ENCODE data around the gene SLC28A1. TPM values are rescaled to one million over a fixed set of nuclear protein-coding genes. Genes with fewer than 3 reads are reported as not detected.
"Not testable (repeated sequence)": the region's sequence is repeated elsewhere in the genome, so short reads cannot be mapped to it uniquely, and the experiment has no call there.

The SLC28A1 gene
- total RNA-seq, 2 experiments from 2014 or later: not detected

- no peak for DNase-seq
- H3K4me1 Mint-ChIP-seq: peaks cover 30% of the 10 kb centered on the region
- ATAC-seq: no peak
- H3K27me3 Mint-ChIP-seq: peaks cover 4% of the 10 kb centered on the region
- CTCF ChIA-PET: interaction anchor here (0.6 to 1.5 kb wide), 3 partner anchors 16 to 314 kb away, joined by 3 to 7 read pairs (median 4); no protein-coding TSS in a partner anchor
- no peaks in the 10 kb centered on the region for H3K9me3 Mint-ChIP-seq (ENCODE audit: low read depth)
- H3K36me3 Mint-ChIP-seq: no peaks in the 10 kb centered on the region
- H3K4me3 Mint-ChIP-seq: no peak overlapping the region
- peak overlapping the region; percentile 38 for H3K27ac Mint-ChIP-seq
Measured at GRCh38 chr15:84911879-84912660, 27.6 kb downstream of the SLC28A1 start.

GRCh38 chr15:84913360-84913723, 28.9 kb downstream of the SLC28A1 start:
- DNase-seq: no peak
- Mint-ChIP-seq H3K27me3 (peaks cover 7% of the 10 kb centered on the region), H3K9me3 (ENCODE audit: low read depth) (no peaks in the 10 kb centered on the region), H3K27ac (no peak overlapping the region), H3K36me3 (no peaks in the 10 kb centered on the region), H3K4me1 (peaks cover 30% of the 10 kb centered on the region), H3K4me3 (no peak overlapping the region)
- CTCF ChIA-PET: interaction anchor here (1.5 kb wide), 1 partner anchor 15 kb away, joined by 7 read pairs; no protein-coding TSS in a partner anchor
- no peak for ATAC-seq

GRCh38 chr15:84914351-84914750, 29.9 kb downstream of the SLC28A1 start:
- ATAC-seq: no peak
- CTCF ChIA-PET: interaction anchor here (1.5 to 2.0 kb wide), 2 partner anchors 12 to 14 kb away, joined by 3 to 5 read pairs; no protein-coding TSS in a partner anchor
- H3K36me3 Mint-ChIP-seq: no peaks in the 10 kb centered on the region
- no peak overlapping the region for H3K27ac Mint-ChIP-seq
- H3K27me3 Mint-ChIP-seq: peaks cover 10% of the 10 kb centered on the region
- no peaks in the 10 kb centered on the region for H3K9me3 Mint-ChIP-seq (ENCODE audit: low read depth)
- H3K4me1 Mint-ChIP-seq: peaks cover 30% of the 10 kb centered on the region
- H3K4me3 Mint-ChIP-seq: no peak overlapping the region
- DNase-seq: no peak

- H3K4me3 Mint-ChIP-seq: peak overlapping the region; percentile 54
- CTCF ChIA-PET: interaction anchor here (1.5 to 2.0 kb wide), 2 partner anchors 11 to 13 kb away, joined by 3 to 5 read pairs; no protein-coding TSS in a partner anchor
- H3K36me3 Mint-ChIP-seq: no peaks in the 10 kb centered on the region
- ATAC-seq: peak; percentile 98
- no peaks in the 10 kb centered on the region for H3K9me3 Mint-ChIP-seq (ENCODE audit: low read depth)
- peak; percentile 88 for DNase-seq
- peak overlapping the region; percentile 80 for H3K27ac Mint-ChIP-seq
- H3K27me3 Mint-ChIP-seq: peaks cover 10% of the 10 kb centered on the region
- peaks cover 30% of the 10 kb centered on the region for H3K4me1 Mint-ChIP-seq
Measured at GRCh38 chr15:84914909-84915605, 30.6 kb downstream of the SLC28A1 start.

GRCh38 chr15:84915606-84915958, 31.1 kb downstream of the SLC28A1 start:
- H3K27me3 Mint-ChIP-seq: peaks cover 10% of the 10 kb centered on the region
- H3K4me3 Mint-ChIP-seq: peak overlapping the region; percentile 27
- H3K27ac Mint-ChIP-seq: peak overlapping the region; percentile 64
- DNase-seq (no peak), ATAC-seq (no peak)
- no peaks in the 10 kb centered on the region for H3K36me3 Mint-ChIP-seq
- peaks cover 30% of the 10 kb centered on the region for H3K4me1 Mint-ChIP-seq
- CTCF ChIA-PET: interaction anchor here (2.0 kb wide), 1 partner anchor 11 kb away, joined by 5 read pairs; no protein-coding TSS in a partner anchor
- no peaks in the 10 kb centered on the region for H3K9me3 Mint-ChIP-seq (ENCODE audit: low read depth)

GRCh38 chr15:84917452-84917851, 33.0 kb downstream of the SLC28A1 start:
- no peak overlapping the region for H3K4me3 Mint-ChIP-seq
- H3K4me1 Mint-ChIP-seq: peaks cover 19% of the 10 kb centered on the region
- DNase-seq: no peak
- ATAC-seq: no peak
- H3K27me3 Mint-ChIP-seq: peaks cover 10% of the 10 kb centered on the region
- no peak overlapping the region for H3K27ac Mint-ChIP-seq
- CTCF ChIA-PET: interaction anchor here (0.9 kb wide), 1 partner anchor 10 kb away, joined by 4 read pairs; no protein-coding TSS in a partner anchor
- H3K9me3 Mint-ChIP-seq (ENCODE audit: low read depth): no peaks in the 10 kb centered on the region
- no peaks in the 10 kb centered on the region for H3K36me3 Mint-ChIP-seq

- no peak overlapping the region for H3K4me3 Mint-ChIP-seq
- H3K27ac Mint-ChIP-seq: no peak overlapping the region
- DNase-seq (no peak), ATAC-seq (no peak)
- peaks cover 10% of the 10 kb centered on the region for H3K27me3 Mint-ChIP-seq
- H3K36me3 Mint-ChIP-seq: no peaks in the 10 kb centered on the region
- CTCF ChIA-PET: interaction anchor here (0.6 kb wide), 1 partner anchor 208 kb away, joined by 3 read pairs; no protein-coding TSS in a partner anchor
- peaks cover 15% of the 10 kb centered on the region for H3K4me1 Mint-ChIP-seq
- H3K9me3 Mint-ChIP-seq (ENCODE audit: low read depth): no peaks in the 10 kb centered on the region
Measured at GRCh38 chr15:84919106-84919667, 34.7 kb downstream of the SLC28A1 start.

- Mint-ChIP-seq H3K27me3 (peaks cover 7% of the 10 kb centered on the region), H3K27ac (no peak overlapping the region), H3K4me3 (no peak overlapping the region), H3K4me1 (no peaks in the 10 kb centered on the region), H3K9me3 (ENCODE audit: low read depth) (no peaks in the 10 kb centered on the region), H3K36me3 (no peaks in the 10 kb centered on the region)
- ATAC-seq: no peak
- no peak for DNase-seq
- CTCF ChIA-PET: no interaction called here
Measured at GRCh38 chr15:84921121-84921520, 36.7 kb downstream of the SLC28A1 start.

GRCh38 chr15:84922530-84922929, 38.1 kb downstream of the SLC28A1 start:
- no peak overlapping the region for H3K27ac Mint-ChIP-seq
- CTCF ChIA-PET: no interaction called here

GRCh38 chr15:84924077-84924731, 39.7 kb downstream of the SLC28A1 start:
- ATAC-seq: no peak

More at GRCh38 chr15:84922530-84922929, 38.1 kb downstream of the SLC28A1 start:
- ATAC-seq (no peak), DNase-seq (no peak)
- no peaks in the 10 kb centered on the region for H3K36me3 Mint-ChIP-seq
- peaks cover 5% of the 10 kb centered on the region for H3K27me3 Mint-ChIP-seq
- H3K4me1 Mint-ChIP-seq: no peaks in the 10 kb centered on the region
- H3K9me3 Mint-ChIP-seq (ENCODE audit: low read depth): no peaks in the 10 kb centered on the region
- H3K4me3 Mint-ChIP-seq: no peak overlapping the region

GRCh38 chr15:84924821-84925569, 40.5 kb downstream of the SLC28A1 start:
- not testable (repeated sequence) for H3K27ac Mint-ChIP-seq; H3K27me3 Mint-ChIP-seq; H3K4me3 Mint-ChIP-seq; H3K9me3 Mint-ChIP-seq (ENCODE audit: low read depth); ATAC-seq; DNase-seq; H3K36me3 Mint-ChIP-seq; H3K4me1 Mint-ChIP-seq
- CTCF ChIA-PET: interaction anchor here (1.1 to 5.6 kb wide), 3 partner anchors 290 to 338 kb away, joined by 3 to 46 read pairs (median 10); no protein-coding TSS in a partner anchor

More at GRCh38 chr15:84924077-84924731, 39.7 kb downstream of the SLC28A1 start:
- Mint-ChIP-seq H3K9me3 (ENCODE audit: low read depth) (no peaks in the 10 kb centered on the region), H3K36me3 (no peaks in the 10 kb centered on the region), H3K27ac (no peak overlapping the region), H3K4me3 (no peak overlapping the region), H3K4me1 (peaks cover 6% of the 10 kb centered on the region), H3K27me3 (no peaks in the 10 kb centered on the region)
- CTCF ChIA-PET: interaction anchor here (5.6 kb wide), 1 partner anchor 337 kb away, joined by 46 read pairs; no protein-coding TSS in a partner anchor
- DNase-seq: no peak

- H3K27ac Mint-ChIP-seq: no peak overlapping the region
- H3K4me1 Mint-ChIP-seq: peaks cover 6% of the 10 kb centered on the region
- H3K36me3 Mint-ChIP-seq: no peaks in the 10 kb centered on the region
- CTCF ChIA-PET: interaction anchor here (1.0 to 5.6 kb wide), 5 partner anchors 11 to 339 kb away, joined by 3 to 46 read pairs (median 5); no protein-coding TSS in a partner anchor
- ATAC-seq: no peak
- H3K9me3 Mint-ChIP-seq (ENCODE audit: low read depth): no peaks in the 10 kb centered on the region
- no peak overlapping the region for H3K4me3 Mint-ChIP-seq
- no peaks in the 10 kb centered on the region for H3K27me3 Mint-ChIP-seq
- DNase-seq: no peak
Measured at GRCh38 chr15:84925906-84926305, 41.4 kb downstream of the SLC28A1 start.
